Measurements from ENCODE around the gene PSD4.

DNA sequence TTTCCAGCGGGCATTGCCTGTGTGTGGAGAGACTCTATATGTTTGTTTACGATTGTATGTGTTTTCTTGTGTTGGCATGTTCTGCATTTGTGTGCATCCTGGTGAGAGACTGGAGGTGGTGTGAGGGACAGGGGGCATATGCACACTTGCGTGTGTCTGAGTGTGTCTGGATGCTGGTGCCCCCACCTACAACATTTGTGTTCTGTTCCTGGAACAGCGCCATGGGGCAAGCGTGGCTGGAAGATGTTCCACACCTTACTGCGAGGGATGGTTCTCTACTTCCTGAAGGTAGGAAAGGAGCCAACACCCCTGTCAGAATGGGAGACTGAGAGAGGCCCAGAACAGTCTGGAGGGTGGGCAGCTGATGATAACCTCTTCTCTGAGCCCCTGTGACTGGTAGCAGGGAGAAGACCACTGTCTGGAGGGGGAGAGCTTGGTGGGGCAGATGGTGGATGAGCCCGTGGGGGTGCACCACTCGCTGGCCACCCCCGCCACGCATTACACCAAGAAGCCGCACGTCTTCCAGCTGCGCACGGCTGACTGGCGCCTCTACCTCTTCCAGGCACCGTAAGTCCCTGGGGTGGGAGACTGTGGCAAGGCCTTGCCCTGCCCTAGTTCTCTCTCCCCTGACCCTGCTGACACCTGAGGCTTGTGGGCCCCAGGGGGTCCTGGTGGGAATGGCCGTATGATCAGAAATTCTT lies 23.7 kb downstream of the PSD4 start:
- no peak for TF ChIP-seq POLR2AphosphoS5 (IDR thresholded peaks at IDR 0.05; ENCODE audit: low read depth, low read length)
- TF ChIP-seq TAF1 (IDR thresholded peaks at IDR 0.05; ENCODE audit: low read depth, low read length), result no peak
- no peak for TF ChIP-seq SPI1 (IDR thresholded peaks at IDR 0.05; ENCODE audit: low read depth, low read length)
